Ovary (tissue), 3 donors: ENCODE results near the gene MAST4.

Source experiments
- CTCF ChIP-seq, 3 donors: fragments of 450-650 bp in 2 of 3; fragments of 200-600 bp in 1 of 3; IDR thresholded peaks; one replicate each; pipeline versions ENCODE4 v1.5.1 to v1.8.0; 2016 to 2022; ENCODE audit warnings: antibody characterized with exemption in 3 of 3, mild to moderate bottlenecking in 1 of 3
- POLR2A ChIP-seq: fragments of 450-650 bp; IDR thresholded peaks from one replicate; pipeline ENCODE4 v1.6.1; 2017; ENCODE audit warnings: antibody characterized with exemption, mild to moderate bottlenecking, moderate library complexity
- donor health status: DM: no; HTN: no; CAD: no.

- TF ChIP-seq POLR2A = no peak
- TF ChIP-seq CTCF (IDR thresholded peaks at IDR 0.05) = no peak
Measured at GRCh38 chr5:67021031-67021430, 424.8 kb downstream of the MAST4 start.
